ENCODE data around the gene B4GALT7.

The B4GALT7 gene

GRCh38 chr5:177610131-177610769 is 10.3 kb downstream of the B4GALT7 start:
- H3K9me2 ChIP-seq (replicated peaks; ENCODE audit: insufficient read depth, low read length), result no peaks in the 10 kb centered on the region
- H3K36me3 ChIP-seq (ENCODE audit: low read length), result no peaks in the 10 kb centered on the region
- no peak overlapping the region for H3K4me3 ChIP-seq (ENCODE audit: insufficient read depth, low read length, poor library complexity, severe bottlenecking)
- no peaks in the 10 kb centered on the region for H3K79me2 ChIP-seq (ENCODE audit: insufficient read depth, low read length)
- H3K27me3 ChIP-seq (ENCODE audit: low read length), result no peaks in the 10 kb centered on the region
- no peak overlapping the region for H2AFZ ChIP-seq (ENCODE audit: low read depth, low read length, severe bottlenecking)
- no peak overlapping the region for H3K27ac ChIP-seq (ENCODE audit: low read depth, low read length)
- H3K9me3 ChIP-seq (ENCODE audit: insufficient read depth, low read length), result no peaks in the 10 kb centered on the region
- TF ChIP-seq EZH2phosphoT487 (conservative IDR thresholded peaks at IDR 0.05; ENCODE audit: low read length), result no peak
- no peaks in the 10 kb centered on the region for H3F3A ChIP-seq (ENCODE audit: insufficient read depth)
- H3K4me2 ChIP-seq (ENCODE audit: low read depth, low read length, poor library complexity, severe bottlenecking), result no peak overlapping the region
- no peak overlapping the region for H3K9ac ChIP-seq (ENCODE audit: low read length)
- no peaks in the 10 kb centered on the region for H4K20me1 ChIP-seq (ENCODE audit: low read depth, low read length)

- H3F3A ChIP-seq (ENCODE audit: insufficient read depth), result no peaks in the 10 kb centered on the region
- H3K27me3 ChIP-seq (ENCODE audit: low read length), result no peaks in the 10 kb centered on the region
- no peaks in the 10 kb centered on the region for H3K9me3 ChIP-seq (ENCODE audit: insufficient read depth, low read length)
- no peaks in the 10 kb centered on the region for H3K79me2 ChIP-seq (ENCODE audit: insufficient read depth, low read length)
- H3K9me2 ChIP-seq (replicated peaks; ENCODE audit: insufficient read depth, low read length), result no peaks in the 10 kb centered on the region
- no peak overlapping the region for H3K27ac ChIP-seq (ENCODE audit: low read depth, low read length)
- no peak overlapping the region for H2AFZ ChIP-seq (ENCODE audit: low read depth, low read length, severe bottlenecking)
- no peaks in the 10 kb centered on the region for H3K36me3 ChIP-seq (ENCODE audit: low read length)
- H3K4me2 ChIP-seq (ENCODE audit: low read depth, low read length, poor library complexity, severe bottlenecking), result no peak overlapping the region
- no peaks in the 10 kb centered on the region for H4K20me1 ChIP-seq (ENCODE audit: low read depth, low read length)
- TF ChIP-seq EZH2phosphoT487 (conservative IDR thresholded peaks at IDR 0.05; ENCODE audit: low read length) (no peak), CTCF (IDR thresholded peaks at IDR 0.05; ENCODE audit: insufficient read depth, low read length, poor library complexity, severe bottlenecking) (no peak)
- no peak overlapping the region for H3K4me3 ChIP-seq (ENCODE audit: insufficient read depth, low read length, poor library complexity, severe bottlenecking)
- no peak overlapping the region for H3K9ac ChIP-seq (ENCODE audit: low read length)
These were observed 11.0 kb downstream of the B4GALT7 start for GRCh38 chr5:177610770-177611445.

GRCh38 chr5:177611446-177612214 is 11.7 kb downstream of the B4GALT7 start:
- H3K9ac ChIP-seq (ENCODE audit: low read length), result no peak overlapping the region

More at GRCh38 chr5:177611446-177612214, 11.7 kb downstream of the B4GALT7 start:
- no peaks in the 10 kb centered on the region for H3K27me3 ChIP-seq (ENCODE audit: low read length)
- no peaks in the 10 kb centered on the region for H3F3A ChIP-seq (ENCODE audit: insufficient read depth)
- H3K4me2 ChIP-seq (ENCODE audit: low read depth, low read length, poor library complexity, severe bottlenecking), result no peak overlapping the region
- H3K9me3 ChIP-seq (ENCODE audit: insufficient read depth, low read length), result no peaks in the 10 kb centered on the region
- H2AFZ ChIP-seq (ENCODE audit: low read depth, low read length, severe bottlenecking), result no peak overlapping the region
- no peak overlapping the region for H3K4me3 ChIP-seq (ENCODE audit: insufficient read depth, low read length, poor library complexity, severe bottlenecking)
- TF ChIP-seq CTCF (IDR thresholded peaks at IDR 0.05; ENCODE audit: insufficient read depth, low read length, poor library complexity, severe bottlenecking) (no peak), EZH2phosphoT487 (conservative IDR thresholded peaks at IDR 0.05; ENCODE audit: low read length) (no peak)
- H3K9me2 ChIP-seq (replicated peaks; ENCODE audit: insufficient read depth, low read length), result no peaks in the 10 kb centered on the region
- no peak overlapping the region for H3K27ac ChIP-seq (ENCODE audit: low read depth, low read length)
- no peaks in the 10 kb centered on the region for H3K36me3 ChIP-seq (ENCODE audit: low read length)
- H4K20me1 ChIP-seq (ENCODE audit: low read depth, low read length), result no peaks in the 10 kb centered on the region
- H3K79me2 ChIP-seq (ENCODE audit: insufficient read depth, low read length), result no peaks in the 10 kb centered on the region
